Subcutaneous adipose tissue (tissue), 4 donors: Measurements from ENCODE around the gene KIDINS220. TPM values are rescaled to one million over a fixed set of nuclear protein-coding genes. Genes with fewer than 3 reads are reported as not detected.

Source experiments
- CTCF ChIP-seq: fragments of 450-650 bp; IDR thresholded peaks from one replicate; pipeline ENCODE4 v1.5.1; 2016; ENCODE audit warnings: low read depth, mild to moderate bottlenecking, control low read depth, antibody characterized with exemption, moderate library complexity
- total RNA-seq, 4 donors: library from RNA; depleted of rRNA; stranded (reverse); fragments of >200 nt; gene quantifications; one replicate each; pipeline ENCODE4 v1.1.0, GENCODE V29; 2016

KIDINS220 gene
- total RNA-seq, 4 donors from 2014 or later, result 83.0 to 107 (median 88.9) TPM

DNA sequence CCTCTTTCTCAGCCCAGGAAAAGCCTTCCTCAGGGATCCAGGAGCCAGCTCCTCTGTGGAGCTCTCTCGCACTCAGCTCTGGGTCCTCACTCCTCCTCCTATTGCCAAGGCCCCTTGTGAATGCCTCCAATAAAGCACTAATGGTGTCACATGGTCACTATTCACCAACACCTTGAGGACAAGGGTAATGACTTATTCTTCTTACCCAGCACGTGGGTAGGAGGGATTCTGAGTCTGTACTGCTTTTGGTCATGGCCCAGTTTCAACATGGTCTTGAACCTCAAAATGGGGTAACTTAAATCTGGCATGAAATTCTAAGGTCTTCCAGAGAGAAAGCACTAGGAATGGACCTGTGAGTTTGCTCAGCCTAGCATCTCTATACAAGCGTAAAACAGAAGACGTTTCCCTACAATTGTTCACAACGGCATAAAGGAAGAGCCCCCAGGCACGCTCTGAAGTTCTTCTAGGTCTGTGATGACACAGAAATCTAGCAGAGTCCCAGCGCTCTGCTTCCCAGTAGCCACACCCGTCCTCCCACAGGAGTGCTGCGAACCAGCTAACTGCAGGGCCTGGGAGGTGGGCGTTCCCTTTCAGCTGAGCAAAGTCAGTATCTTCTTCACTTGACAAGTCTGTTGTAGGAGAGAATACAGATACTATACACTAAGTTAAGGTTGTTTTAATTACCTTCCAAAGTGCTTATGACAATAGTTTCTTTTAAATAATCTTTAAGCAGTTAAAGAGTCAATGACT lies 14.6 kb upstream of the KIDINS220 start:
- TF ChIP-seq CTCF, result no peak

- no peak for TF ChIP-seq CTCF
Observed at GRCh38 chr2:8850845-8851487, 13.6 kb upstream of the KIDINS220 start.

DNA sequence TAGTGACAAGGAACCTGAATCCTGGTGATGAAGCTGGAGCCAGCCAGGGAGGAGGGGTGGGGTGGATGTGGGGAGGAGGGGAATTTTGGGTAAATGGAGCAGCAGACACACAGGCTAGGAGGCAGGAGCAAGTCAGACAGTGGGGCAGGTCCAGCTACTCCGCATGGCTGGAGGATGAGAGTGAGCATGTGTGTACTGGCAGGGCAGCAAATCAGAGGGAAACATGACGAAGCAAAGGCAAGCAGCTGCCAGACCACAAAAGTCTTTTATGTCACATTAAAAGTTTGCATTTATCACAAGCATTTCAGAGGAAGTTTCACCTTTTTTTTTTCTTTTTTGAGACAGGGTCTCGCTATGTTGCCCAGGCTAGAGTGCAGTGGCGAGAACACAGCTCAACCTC lies 11.9 kb upstream of the KIDINS220 start:
- no peak for TF ChIP-seq CTCF

DNA sequence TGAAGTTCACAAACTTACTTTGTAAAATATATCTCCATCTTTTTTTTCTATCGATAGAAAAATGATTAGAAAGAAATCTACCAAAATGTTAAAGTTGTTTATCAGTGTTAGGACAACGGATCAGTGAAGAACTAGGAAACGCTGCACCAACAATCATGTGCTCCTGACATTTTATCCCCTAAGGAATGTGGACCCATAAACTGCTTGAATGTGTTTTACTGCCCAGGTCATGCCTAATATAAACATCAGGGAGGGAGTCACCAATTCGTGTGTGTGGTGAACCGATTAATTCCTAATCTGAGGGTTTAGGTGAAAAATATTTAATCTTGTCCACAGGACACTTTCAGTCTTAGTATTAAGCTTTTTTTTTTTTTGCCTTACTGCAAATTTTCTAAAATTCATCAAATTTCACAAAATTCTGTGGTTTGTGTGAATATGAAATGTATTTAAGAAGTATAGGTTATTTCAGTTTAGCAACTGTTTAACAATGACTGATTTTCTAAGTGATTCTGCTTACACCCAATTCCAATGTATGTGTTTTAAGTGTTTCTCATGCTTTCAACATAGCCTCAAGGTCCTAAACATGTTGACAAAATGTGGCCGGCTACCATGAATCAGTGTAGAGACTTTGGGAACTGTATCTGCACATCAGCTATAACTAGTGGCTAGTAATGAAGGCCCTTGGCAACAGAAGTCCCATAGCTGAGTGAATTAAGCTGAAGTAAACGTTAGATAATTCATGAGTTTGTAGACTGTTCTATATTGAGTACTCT lies 11.1 kb upstream of the KIDINS220 start:
- TF ChIP-seq CTCF, result no peak

DNA sequence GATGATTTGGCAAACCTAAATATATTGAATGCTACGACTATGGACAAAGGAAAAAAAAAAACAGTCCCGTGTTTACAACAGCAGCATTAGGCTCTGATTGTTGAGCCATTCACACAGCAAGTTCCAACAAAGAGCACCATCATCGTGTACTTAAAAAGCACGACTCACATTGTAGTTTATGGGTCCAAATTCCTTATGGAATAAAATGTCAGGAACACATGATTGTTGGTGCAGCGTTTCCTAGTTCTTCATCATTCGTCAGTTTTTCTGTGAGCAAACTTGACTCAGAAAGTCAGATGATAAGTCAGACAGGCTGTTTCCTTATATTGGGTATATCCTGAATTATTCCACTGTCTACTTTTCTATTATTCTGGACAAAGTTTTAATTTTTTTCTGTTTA lies 10.0 kb upstream of the KIDINS220 start:
- no peak for TF ChIP-seq CTCF

GRCh38 chr2:8841932-8842331 lies 4.5 kb upstream of the KIDINS220 start:
- TF ChIP-seq CTCF, result no peak
